PFSK-1 (cell line): ENCODE results near the gene RALGAPA2.

Experiments used
- FOXP2 ChIP-seq: optimal IDR thresholded peaks from 2 replicates; pipeline ENCODE3; 2011; ENCODE audit warnings: borderline replicate concordance, control low read depth, inconsistent platforms; ENCODE audit not compliant: insufficient read depth; ENCODE audit errors: extremely low read length, extremely low read depth
- POLR2AphosphoS5 ChIP-seq: IDR thresholded peaks from 2 replicates; pipeline ENCODE4 v1.6.1; 2012; ENCODE audit warnings: low read depth, mild to moderate bottlenecking, control low read depth, low read length, moderate library complexity
- REST ChIP-seq, 2 experiments: IDR thresholded peaks; 2 replicates each; pipeline versions ENCODE4 v1.6.1 to v1.8.0; 2011 to 2012; ENCODE audit warnings: low read depth in 2 of 2, low read length in 2 of 2, control low read depth in 1 of 2, inconsistent platforms in 1 of 2, mild to moderate bottlenecking in 1 of 2, moderate library complexity in 1 of 2; ENCODE audit not compliant: insufficient read depth in 1 of 2
- SIN3A ChIP-seq: IDR thresholded peaks from 2 replicates; pipeline ENCODE4 v1.6.1; 2012; ENCODE audit warnings: mild to moderate bottlenecking, low read length, moderate library complexity, borderline replicate concordance; ENCODE audit not compliant: insufficient read depth
- TAF1 ChIP-seq: IDR thresholded peaks from 2 replicates; pipeline ENCODE4 v1.6.1; 2012; ENCODE audit warnings: low read length, control low read depth, borderline replicate concordance; ENCODE audit not compliant: insufficient read depth

RALGAPA2 gene

GRCh38 chr20:20426655-20426907 is 285.9 kb downstream of the RALGAPA2 start:
- TF ChIP-seq SIN3A (no peak), REST (IDR thresholded peaks at IDR 0.05; ENCODE audit: insufficient read depth in 1 of 2, low read depth in 2 of 2, low read length in 2 of 2) (no peak), POLR2AphosphoS5 (no peak), TAF1 (no peak), FOXP2 (no peak)

GRCh38 chr20:20425823-20426654 is 286.4 kb downstream of the RALGAPA2 start:
- TF ChIP-seq SIN3A (no peak), FOXP2 (no peak), REST (IDR thresholded peaks at IDR 0.05; ENCODE audit: insufficient read depth in 1 of 2, low read depth in 2 of 2, low read length in 2 of 2) (no peak), TAF1 (no peak), POLR2AphosphoS5 (no peak)

- TF ChIP-seq REST (IDR thresholded peaks at IDR 0.05; ENCODE audit: insufficient read depth in 1 of 2, low read depth in 2 of 2, low read length in 2 of 2) = no peak
- TF ChIP-seq FOXP2 = no peak
- TF ChIP-seq SIN3A = no peak
- no peak for TF ChIP-seq POLR2AphosphoS5
- TF ChIP-seq TAF1 = no peak
Measured at GRCh38 chr20:20423117-20423516, 289.3 kb downstream of the RALGAPA2 start.

GRCh38 chr20:20417876-20418676 is 294.4 kb downstream of the RALGAPA2 start:
- TF ChIP-seq SIN3A (no peak), FOXP2 (no peak), TAF1 (no peak), POLR2AphosphoS5 (no peak), REST (IDR thresholded peaks at IDR 0.05; ENCODE audit: insufficient read depth in 1 of 2, low read depth in 2 of 2, low read length in 2 of 2) (no peak)

GRCh38 chr20:20415321-20415720 is 297.1 kb downstream of the RALGAPA2 start:
- TF ChIP-seq FOXP2 (no peak), SIN3A (no peak), TAF1 (no peak), REST (IDR thresholded peaks at IDR 0.05; ENCODE audit: insufficient read depth in 1 of 2, low read depth in 2 of 2, low read length in 2 of 2) (no peak), POLR2AphosphoS5 (no peak)
